ENCODE data around the gene CR2.
"Not testable (repeated sequence)": the region's sequence is repeated elsewhere in the genome, so short reads cannot be mapped to it uniquely, and the experiment has no call there.

The CR2 gene

GRCh38 chr1:207487636-207488035 lies 33.5 kb downstream of the CR2 start:
- H3K27ac ChIP-seq = no peak overlapping the region
- no peak for DNase-seq (ENCODE audit: low spot score)
- POLR2A ChIA-PET (ENCODE audit: low non-redundant PET) = no interaction called here
- CTCF ChIA-PET = no interaction called here
- TF ChIP-seq, protein P1, sequence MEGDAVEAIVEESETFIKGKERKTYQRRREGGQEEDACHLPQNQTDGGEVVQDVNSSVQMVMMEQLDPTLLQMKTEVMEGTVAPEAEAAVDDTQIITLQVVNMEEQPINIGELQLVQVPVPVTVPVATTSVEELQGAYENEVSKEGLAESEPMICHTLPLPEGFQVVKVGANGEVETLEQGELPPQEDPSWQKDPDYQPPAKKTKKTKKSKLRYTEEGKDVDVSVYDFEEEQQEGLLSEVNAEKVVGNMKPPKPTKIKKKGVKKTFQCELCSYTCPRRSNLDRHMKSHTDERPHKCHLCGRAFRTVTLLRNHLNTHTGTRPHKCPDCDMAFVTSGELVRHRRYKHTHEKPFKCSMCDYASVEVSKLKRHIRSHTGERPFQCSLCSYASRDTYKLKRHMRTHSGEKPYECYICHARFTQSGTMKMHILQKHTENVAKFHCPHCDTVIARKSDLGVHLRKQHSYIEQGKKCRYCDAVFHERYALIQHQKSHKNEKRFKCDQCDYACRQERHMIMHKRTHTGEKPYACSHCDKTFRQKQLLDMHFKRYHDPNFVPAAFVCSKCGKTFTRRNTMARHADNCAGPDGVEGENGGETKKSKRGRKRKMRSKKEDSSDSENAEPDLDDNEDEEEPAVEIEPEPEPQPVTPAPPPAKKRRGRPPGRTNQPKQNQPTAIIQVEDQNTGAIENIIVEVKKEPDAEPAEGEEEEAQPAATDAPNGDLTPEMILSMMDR (conservative IDR thresholded peaks at IDR 0.05; ENCODE audit: low read depth) = no peak

DNA sequence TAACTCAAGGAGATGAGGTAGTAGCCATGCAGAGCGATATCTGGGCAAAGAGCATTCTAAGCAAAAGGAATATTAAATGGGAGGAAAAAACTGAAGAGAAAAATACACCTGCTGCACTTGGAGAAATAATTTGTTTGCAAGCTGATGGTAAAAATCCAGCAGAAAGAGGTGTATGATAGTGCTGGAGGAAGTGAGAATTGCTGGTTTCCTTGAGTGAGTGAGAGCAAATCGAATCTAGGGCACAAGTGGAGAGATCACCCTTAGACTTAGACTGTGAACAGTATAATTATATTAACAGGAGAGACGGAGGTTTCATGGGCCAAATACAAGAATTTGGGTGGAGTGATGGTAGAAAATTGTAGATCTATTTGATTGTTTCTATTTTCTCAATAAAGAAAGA lies 39.1 kb downstream of the CR2 start:
- H3K27ac ChIP-seq = no peak overlapping the region
- CTCF ChIA-PET = interaction anchor here (0.6 to 0.7 kb wide), 3 partner anchors 14 to 139 kb away, joined by 3 read pairs; no protein-coding TSS in a partner anchor
- POLR2A ChIA-PET (ENCODE audit: low non-redundant PET) = no interaction called here
- TF ChIP-seq, protein P1 (conservative IDR thresholded peaks at IDR 0.05; ENCODE audit: low read depth) = no peak
- DNase-seq (ENCODE audit: low spot score) = no peak

DNA sequence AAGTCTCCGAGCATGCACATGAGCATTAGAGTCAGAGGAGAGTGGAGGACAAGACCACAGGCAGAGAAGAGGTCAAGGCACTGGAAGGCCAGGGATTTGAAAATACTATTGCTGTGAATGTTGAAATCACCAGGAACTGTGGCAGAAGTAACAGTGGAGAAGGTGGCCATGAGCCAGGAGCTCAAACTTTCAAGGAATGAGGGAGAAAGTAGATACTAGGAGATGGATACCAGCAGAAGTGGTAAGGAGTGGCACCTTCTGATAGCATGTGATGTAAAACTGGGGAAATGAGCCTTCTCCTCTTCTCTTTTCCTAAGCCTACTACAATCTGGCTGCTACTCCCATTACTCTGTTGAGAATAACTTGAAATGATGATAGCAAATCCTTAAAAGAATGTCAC lies 40.0 kb downstream of the CR2 start:
- no peak overlapping the region for H3K27ac ChIP-seq
- ChIA-PET CTCF (no interaction called here), POLR2A (ENCODE audit: low non-redundant PET) (no interaction called here)
- TF ChIP-seq, protein P1 (conservative IDR thresholded peaks at IDR 0.05; ENCODE audit: low read depth) = no peak
- DNase-seq (ENCODE audit: low spot score) = no peak

DNA sequence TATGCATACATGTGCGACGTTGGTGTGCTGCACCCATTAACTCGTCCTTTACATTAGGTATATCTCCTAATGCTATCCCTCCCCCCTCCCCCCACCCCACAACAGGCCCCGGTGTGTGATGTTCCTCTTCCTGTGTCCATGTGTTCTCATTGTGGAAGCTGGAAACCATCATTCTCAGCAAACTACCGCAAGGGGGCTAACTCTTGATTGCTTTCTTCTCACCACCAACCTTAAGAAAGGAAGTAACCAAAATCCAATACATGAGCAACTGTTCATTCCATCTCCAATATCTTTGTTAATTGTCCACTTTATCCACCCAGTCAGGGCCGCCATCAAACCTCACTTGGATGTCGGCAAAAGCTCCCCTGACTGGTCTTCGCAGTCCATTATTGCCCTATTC lies 41.2 kb downstream of the CR2 start:
- POLR2A ChIA-PET (ENCODE audit: low non-redundant PET); DNase-seq (ENCODE audit: low spot score); H3K27ac ChIP-seq; CTCF ChIA-PET: not testable (repeated sequence)

DNA sequence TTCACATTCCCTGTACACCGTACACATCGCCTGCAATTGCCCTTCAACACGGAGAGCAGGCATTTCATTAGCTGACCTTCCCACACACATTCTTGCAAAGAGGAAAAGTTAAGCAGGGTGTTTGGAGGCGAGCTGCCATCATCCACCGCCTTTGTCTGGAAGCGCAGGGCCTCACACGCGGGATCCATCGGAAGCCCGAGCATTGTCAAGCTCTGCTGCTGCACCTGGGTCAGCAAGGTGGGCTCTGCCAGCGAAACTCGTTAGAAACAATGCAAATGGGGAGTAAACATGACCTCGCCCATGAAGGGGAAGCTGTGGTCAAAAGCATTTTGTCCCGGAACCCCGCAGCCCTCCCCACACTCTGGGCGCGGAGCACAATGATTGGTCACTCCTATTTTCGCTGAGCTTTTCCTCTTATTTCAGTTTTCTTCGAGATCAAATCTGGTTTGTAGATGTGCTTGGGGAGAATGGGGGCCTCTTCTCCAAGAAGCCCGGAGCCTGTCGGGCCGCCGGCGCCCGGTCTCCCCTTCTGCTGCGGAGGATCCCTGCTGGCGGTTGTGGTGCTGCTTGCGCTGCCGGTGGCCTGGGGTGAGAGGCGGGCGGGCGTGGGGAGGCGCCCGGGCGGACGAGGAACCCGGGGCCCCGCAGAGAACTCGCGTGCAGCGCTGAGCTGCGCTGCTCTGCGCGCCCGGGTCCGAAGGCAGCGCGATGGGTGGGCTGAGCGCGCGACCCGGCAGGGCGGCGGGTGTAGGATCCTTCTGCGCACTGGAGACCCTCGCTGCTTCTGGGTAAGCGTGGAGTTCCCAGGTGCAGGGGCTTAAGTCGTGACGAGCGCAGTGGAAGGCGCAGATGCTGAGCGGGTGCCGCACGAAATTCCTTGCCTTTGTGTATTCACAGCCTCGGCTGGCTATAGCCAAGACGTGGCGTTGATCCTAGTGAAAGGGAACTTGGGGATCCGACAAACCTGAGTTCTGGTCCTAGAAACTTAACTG lies 42.0 kb downstream of the CR2 start, which contains the start of gene CR1:
TSS of gene CR1 (plus strand) at position 357 of the 992 bp plus-strand sequence. CDS start at position 468, 111 bp downstream.
- POLR2A ChIA-PET (ENCODE audit: low non-redundant PET) = no interaction called here
- DNase-seq (ENCODE audit: low spot score) = no peak
- TF ChIP-seq, protein P1 (conservative IDR thresholded peaks at IDR 0.05; ENCODE audit: low read depth) = no peak
- H3K27ac ChIP-seq = no peak within 1 kb of the TSS
- CTCF ChIA-PET = interaction anchor here (0.6 to 0.7 kb wide), 2 partner anchors 420 to 1459 kb away, joined by 3 to 4 read pairs; no protein-coding TSS in a partner anchor

GRCh38 chr1:207497941-207498340 lies 43.8 kb downstream of the CR2 start:
- CTCF ChIA-PET = interaction anchor here (0.6 to 1.6 kb wide), 2 partner anchors 13 to 43 kb away, joined by 6 to 8 read pairs; no protein-coding TSS in a partner anchor
- TF ChIP-seq, protein P1 (conservative IDR thresholded peaks at IDR 0.05; ENCODE audit: low read depth) = no peak
- no peak overlapping the region for H3K27ac ChIP-seq
- DNase-seq (ENCODE audit: low spot score) = no peak
- POLR2A ChIA-PET (ENCODE audit: low non-redundant PET) = no interaction called here

DNA sequence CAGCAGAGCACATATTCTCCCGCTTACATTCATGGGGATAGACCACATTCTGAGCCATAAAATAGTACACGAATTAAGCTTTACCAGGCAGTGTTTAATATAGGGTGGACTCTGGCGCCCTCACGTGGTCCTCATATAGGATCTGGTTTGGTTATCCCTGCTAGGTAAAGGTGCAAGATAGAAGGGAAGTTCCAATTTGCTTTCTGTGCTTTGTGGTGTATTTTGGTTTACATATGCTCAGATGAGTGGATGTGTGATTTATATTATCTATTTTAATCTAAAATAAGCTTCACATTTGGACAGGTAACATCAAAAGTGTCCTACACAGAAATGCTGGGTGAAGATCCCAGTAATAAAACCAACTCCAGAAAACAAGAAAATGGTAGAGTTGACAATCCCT lies 45.4 kb downstream of the CR2 start:
- POLR2A ChIA-PET (ENCODE audit: low non-redundant PET) = no interaction called here
- DNase-seq (ENCODE audit: low spot score) = peak; percentile 60
- CTCF ChIA-PET = interaction anchor here (0.6 to 1.6 kb wide), 15 partner anchors 11 to 1009 kb away, joined by 3 to 14 read pairs (median 4); partner anchors contain the start of genes C4BPB, CD55 and CR2
- no peak overlapping the region for H3K27ac ChIP-seq
- TF ChIP-seq, protein P1 (conservative IDR thresholded peaks at IDR 0.05; ENCODE audit: low read depth) = peak; percentile 78
